WTC11 (cell line): ENCODE data around the gene MRPL51.

Source experiments
- ESRRA ChIP-seq: sonication (generic); formaldehyde crosslinking; IDR thresholded peaks from 2 replicates; pipeline ENCODE4 v1.8.1; 2022; ENCODE audit warnings: mild to moderate bottlenecking, missing genetic modification reagents, borderline replicate concordance
- GABPB1 ChIP-seq: sonication (generic); formaldehyde crosslinking; IDR thresholded peaks from 2 replicates; pipeline ENCODE4 v1.8.1; 2023; ENCODE audit warnings: mild to moderate bottlenecking, missing genetic modification reagents
- KAT7 ChIP-seq: sonication (generic); formaldehyde crosslinking; IDR thresholded peaks from 2 replicates; pipeline ENCODE4 v1.8.1; 2023; ENCODE audit warnings: missing genetic modification reagents, mild to moderate bottlenecking, borderline replicate concordance
- NFE2L1 ChIP-seq: sonication (generic); formaldehyde crosslinking; IDR thresholded peaks from 2 replicates; pipeline ENCODE4 v1.8.1; 2023; ENCODE audit warnings: missing genetic modification reagents
- TEAD4 ChIP-seq: sonication (generic); formaldehyde crosslinking; IDR thresholded peaks from 2 replicates; pipeline ENCODE4 v1.8.0; 2022; ENCODE audit warnings: mild to moderate bottlenecking, missing genetic modification reagents
- TP53 ChIP-seq: sonication (generic); formaldehyde crosslinking; IDR thresholded peaks from 2 replicates; pipeline ENCODE4 v1.8.1; 2023; ENCODE audit warnings: mild to moderate bottlenecking, missing genetic modification reagents
- ZNF138 ChIP-seq: sonication (generic); formaldehyde crosslinking; conservative IDR thresholded peaks from 2 replicates; pipeline ENCODE4 v1.8.1; 2022; ENCODE audit warnings: mild to moderate bottlenecking, moderate library complexity, missing genetic modification reagents
- ZNF263 ChIP-seq: sonication (generic); formaldehyde crosslinking; IDR thresholded peaks from 2 replicates; pipeline ENCODE4 v1.8.1; 2022; ENCODE audit warnings: low read depth, mild to moderate bottlenecking, moderate library complexity, missing genetic modification reagents
- ZNF396 ChIP-seq: fragments of 250-450 bp; sonication (Bioruptor Pico); IDR thresholded peaks from 2 replicates; pipeline ENCODE4 v1.8.0; 2021; ENCODE audit warnings: mild to moderate bottlenecking, moderate library complexity, borderline replicate concordance
- TF ChIP-seq, protein P1 (sequence below): fragments of 200-600 bp; IDR thresholded peaks from 2 replicates; pipeline ENCODE4 v1.8.0; 2022; ENCODE audit warnings: antibody characterized with exemption
- TF ChIP-seq, protein P2 (sequence below): sonication (generic); formaldehyde crosslinking; IDR thresholded peaks from 2 replicates; pipeline ENCODE4 v1.8.0; 2022; ENCODE audit warnings: mild to moderate bottlenecking, missing genetic modification reagents
- TF ChIP-seq, protein P3 (sequence below): sonication (generic); formaldehyde crosslinking; IDR thresholded peaks from 2 replicates; pipeline ENCODE4 v1.8.0; 2022; ENCODE audit warnings: mild to moderate bottlenecking, missing genetic modification reagents
- TF ChIP-seq, protein P4 (sequence below): sonication (generic); formaldehyde crosslinking; IDR thresholded peaks from 2 replicates; pipeline ENCODE4 v1.8.1; 2022; ENCODE audit warnings: mild to moderate bottlenecking, moderate library complexity, missing genetic modification reagents
- TF ChIP-seq, protein P5 (sequence below): sonication (generic); formaldehyde crosslinking; IDR thresholded peaks from 2 replicates; pipeline ENCODE4 v1.8.1; 2022; ENCODE audit warnings: low read depth, mild to moderate bottlenecking, moderate library complexity, missing genetic modification reagents, borderline replicate concordance

DNA sequence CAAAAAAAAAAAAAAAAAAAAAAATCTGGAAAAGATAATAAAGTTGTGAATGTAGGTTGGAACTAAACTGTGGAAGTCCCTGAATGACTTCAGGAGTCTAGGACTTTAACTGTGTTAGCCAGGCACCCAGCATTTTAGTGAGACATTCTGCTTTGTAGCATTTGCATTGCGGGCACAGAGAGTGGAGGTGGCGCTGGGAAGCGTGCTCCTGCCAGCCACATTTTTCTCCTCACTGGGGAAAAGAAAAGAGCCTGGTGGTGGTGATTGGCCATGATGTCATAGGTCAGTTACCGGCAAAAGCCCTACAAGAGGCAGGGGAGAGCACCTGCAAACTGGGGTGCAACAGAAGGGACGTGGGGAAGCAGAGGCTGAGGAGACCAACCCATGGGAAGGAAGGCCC, 31.6 kb upstream of the MRPL51 start:
- TF ChIP-seq ZNF138 (no peak), GABPB1 (CRISPR knock-in tag) (no peak), ZNF263 (no peak), NFE2L1 (CRISPR knock-in tag) (no peak), TP53 (CRISPR knock-in tag) (no peak), KAT7 (CRISPR knock-in tag) (no peak), ESRRA (CRISPR knock-in tag) (no peak), ZNF396 (CRISPR knock-in tag) (no peak), TEAD4 (no peak)
- TF ChIP-seq, protein P1, sequence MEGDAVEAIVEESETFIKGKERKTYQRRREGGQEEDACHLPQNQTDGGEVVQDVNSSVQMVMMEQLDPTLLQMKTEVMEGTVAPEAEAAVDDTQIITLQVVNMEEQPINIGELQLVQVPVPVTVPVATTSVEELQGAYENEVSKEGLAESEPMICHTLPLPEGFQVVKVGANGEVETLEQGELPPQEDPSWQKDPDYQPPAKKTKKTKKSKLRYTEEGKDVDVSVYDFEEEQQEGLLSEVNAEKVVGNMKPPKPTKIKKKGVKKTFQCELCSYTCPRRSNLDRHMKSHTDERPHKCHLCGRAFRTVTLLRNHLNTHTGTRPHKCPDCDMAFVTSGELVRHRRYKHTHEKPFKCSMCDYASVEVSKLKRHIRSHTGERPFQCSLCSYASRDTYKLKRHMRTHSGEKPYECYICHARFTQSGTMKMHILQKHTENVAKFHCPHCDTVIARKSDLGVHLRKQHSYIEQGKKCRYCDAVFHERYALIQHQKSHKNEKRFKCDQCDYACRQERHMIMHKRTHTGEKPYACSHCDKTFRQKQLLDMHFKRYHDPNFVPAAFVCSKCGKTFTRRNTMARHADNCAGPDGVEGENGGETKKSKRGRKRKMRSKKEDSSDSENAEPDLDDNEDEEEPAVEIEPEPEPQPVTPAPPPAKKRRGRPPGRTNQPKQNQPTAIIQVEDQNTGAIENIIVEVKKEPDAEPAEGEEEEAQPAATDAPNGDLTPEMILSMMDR = no peak
- TF ChIP-seq, protein P2, sequence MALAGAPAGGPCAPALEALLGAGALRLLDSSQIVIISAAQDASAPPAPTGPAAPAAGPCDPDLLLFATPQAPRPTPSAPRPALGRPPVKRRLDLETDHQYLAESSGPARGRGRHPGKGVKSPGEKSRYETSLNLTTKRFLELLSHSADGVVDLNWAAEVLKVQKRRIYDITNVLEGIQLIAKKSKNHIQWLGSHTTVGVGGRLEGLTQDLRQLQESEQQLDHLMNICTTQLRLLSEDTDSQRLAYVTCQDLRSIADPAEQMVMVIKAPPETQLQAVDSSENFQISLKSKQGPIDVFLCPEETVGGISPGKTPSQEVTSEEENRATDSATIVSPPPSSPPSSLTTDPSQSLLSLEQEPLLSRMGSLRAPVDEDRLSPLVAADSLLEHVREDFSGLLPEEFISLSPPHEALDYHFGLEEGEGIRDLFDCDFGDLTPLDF (CRISPR knock-in tag) = no peak
- TF ChIP-seq, protein P3, sequence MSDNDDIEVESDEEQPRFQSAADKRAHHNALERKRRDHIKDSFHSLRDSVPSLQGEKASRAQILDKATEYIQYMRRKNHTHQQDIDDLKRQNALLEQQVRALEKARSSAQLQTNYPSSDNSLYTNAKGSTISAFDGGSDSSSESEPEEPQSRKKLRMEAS (CRISPR knock-in tag) = no peak
- TF ChIP-seq, protein P4, sequence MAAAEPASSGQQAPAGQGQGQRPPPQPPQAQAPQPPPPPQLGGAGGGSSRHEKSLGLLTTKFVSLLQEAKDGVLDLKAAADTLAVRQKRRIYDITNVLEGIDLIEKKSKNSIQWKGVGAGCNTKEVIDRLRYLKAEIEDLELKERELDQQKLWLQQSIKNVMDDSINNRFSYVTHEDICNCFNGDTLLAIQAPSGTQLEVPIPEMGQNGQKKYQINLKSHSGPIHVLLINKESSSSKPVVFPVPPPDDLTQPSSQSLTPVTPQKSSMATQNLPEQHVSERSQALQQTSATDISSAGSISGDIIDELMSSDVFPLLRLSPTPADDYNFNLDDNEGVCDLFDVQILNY (CRISPR knock-in tag) = no peak
- TF ChIP-seq, protein P5, sequence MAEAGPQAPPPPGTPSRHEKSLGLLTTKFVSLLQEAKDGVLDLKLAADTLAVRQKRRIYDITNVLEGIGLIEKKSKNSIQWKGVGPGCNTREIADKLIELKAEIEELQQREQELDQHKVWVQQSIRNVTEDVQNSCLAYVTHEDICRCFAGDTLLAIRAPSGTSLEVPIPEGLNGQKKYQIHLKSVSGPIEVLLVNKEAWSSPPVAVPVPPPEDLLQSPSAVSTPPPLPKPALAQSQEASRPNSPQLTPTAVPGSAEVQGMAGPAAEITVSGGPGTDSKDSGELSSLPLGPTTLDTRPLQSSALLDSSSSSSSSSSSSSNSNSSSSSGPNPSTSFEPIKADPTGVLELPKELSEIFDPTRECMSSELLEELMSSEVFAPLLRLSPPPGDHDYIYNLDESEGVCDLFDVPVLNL (CRISPR knock-in tag) = no peak
